HG02973 (cell line): ENCODE results near the gene ASB14.

Source experiments
- ATAC-seq: cut with Tn5 transposase; IDR thresholded peaks from one replicate; pipeline ENCODE4 v1.9.1; 2021; ENCODE audit warnings: moderate library complexity; ENCODE audit not compliant: unreplicated experiment

Gene ASB14

GRCh38 chr3:57261929-57262328 lies 30.6 kb downstream of the ASB14 start:
- ATAC-seq, result no peak

GRCh38 chr3:57261119-57261518 lies 31.4 kb downstream of the ASB14 start:
- no peak for ATAC-seq

- ATAC-seq, result no peak
These were observed 34.8 kb downstream of the ASB14 start for GRCh38 chr3:57257678-57258077.

- ATAC-seq, result no peak
These were observed 35.6 kb downstream of the ASB14 start for GRCh38 chr3:57256844-57257243.

DNA sequence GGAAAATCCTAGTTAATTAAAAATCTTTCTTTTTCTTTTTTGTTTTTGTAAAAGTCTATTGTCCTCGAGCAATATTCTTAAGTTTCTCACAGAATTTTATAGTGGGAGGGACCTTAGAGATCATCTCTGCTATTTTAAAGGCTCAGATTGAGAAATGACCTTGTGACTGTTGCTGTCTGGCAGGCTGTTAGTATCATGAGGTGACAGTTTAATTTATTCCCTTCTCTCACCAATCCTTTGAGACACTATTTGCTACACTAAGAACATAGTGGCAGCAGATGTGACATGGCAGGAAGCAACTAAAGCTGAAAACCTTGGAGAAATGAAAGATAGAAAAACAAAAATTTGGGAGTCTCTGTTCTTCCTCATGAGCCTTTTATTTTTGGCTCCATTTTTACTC lies 40.1 kb downstream of the ASB14 start:
- no peak for ATAC-seq

GRCh38 chr3:57244946-57245345 lies 47.5 kb downstream of the ASB14 start:
- no peak for ATAC-seq

- no peak for ATAC-seq
These were observed 57.6 kb downstream of the ASB14 start for GRCh38 chr3:57234613-57235575.

DNA sequence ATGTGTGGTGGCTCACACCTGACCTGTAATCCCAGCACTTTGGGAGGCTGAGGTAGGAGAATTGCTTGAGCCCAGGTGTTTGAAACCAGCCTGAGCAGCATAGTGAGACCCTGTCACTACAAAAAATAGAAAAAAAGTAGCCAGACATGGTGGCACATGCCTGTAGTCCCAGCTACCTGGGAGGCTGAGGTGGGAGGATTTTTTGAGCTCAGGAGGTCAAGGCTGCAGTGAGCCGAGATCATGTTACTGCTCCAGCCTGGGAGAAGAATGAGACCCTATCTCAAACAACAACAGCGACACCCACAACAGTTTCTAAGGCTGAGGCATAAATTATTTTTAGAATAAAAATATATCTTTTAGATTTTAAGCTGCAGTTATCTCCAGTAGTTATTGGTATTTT lies 58.7 kb downstream of the ASB14 start:
- no peak for ATAC-seq

- no peak for ATAC-seq
These were observed 62.5 kb downstream of the ASB14 start for GRCh38 chr3:57230006-57230405.

DNA sequence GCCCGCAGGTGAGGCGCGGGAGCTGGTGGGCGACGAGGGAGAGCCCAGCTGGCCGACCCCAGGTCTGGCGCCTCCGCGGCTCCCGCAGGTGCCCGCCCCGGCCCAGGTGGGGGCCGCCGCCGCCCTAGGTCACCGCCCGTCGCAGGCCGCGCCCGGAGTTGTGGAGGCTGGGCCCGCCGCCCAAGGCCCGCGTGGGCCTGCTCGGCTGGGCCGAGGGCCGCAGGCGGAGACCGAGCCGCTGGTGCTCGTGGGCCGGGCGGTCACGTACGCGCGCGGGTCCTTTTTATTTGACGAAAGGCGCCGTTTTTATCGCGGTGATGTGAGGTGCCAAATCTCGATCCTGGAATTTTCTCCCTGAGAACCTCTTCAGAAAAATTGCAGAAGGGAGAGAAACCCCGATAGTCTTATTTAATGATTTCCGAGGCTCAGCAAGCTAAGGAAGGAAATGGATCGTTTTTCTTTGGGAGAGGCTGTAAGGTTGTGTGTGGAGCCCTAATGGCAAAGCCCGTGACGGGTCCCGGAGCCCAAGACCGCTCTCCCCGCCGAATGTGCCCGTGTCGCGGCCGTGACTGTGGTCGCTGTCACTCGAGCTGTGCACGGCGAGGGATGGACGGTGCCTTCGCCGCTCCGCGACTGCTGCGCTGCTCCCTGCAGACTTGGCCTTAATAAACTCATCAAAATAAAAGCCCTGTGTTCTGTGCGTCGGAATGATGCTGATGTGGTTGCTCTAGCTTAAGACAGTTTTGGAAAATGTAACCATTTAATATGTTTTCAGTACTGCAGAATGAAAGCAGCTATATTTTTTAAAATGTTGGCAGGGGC lies 64.3 kb downstream of the ASB14 start:
- ATAC-seq, result peak; percentile 31

- ATAC-seq, result peak; percentile 89
These were observed 65.1 kb downstream of the ASB14 start, which contains the start of gene APPL1 for GRCh38 chr3:57227204-57227929. Gene APPL1, plus strand, starts transcription at chr3:57227729. Its CDS starts 155 bp downstream, at chr3:57227884.

GRCh38 chr3:57226176-57226575 lies 66.3 kb downstream of the ASB14 start:
- ATAC-seq, result no peak

- no peak for ATAC-seq
These were observed 67.6 kb downstream of the ASB14 start for GRCh38 chr3:57224856-57225255.

GRCh38 chr3:57221883-57222282 lies 70.6 kb downstream of the ASB14 start:
- no peak for ATAC-seq
